Measurements from ENCODE around the gene PDZRN3.

PDZRN3 gene

GRCh38 chr3:73379465-73379864 lies 245.3 kb downstream of the PDZRN3 start:
- no peak for DNase-seq

GRCh38 chr3:73378207-73378606 lies 246.5 kb downstream of the PDZRN3 start:
- DNase-seq, result no peak

DNA sequence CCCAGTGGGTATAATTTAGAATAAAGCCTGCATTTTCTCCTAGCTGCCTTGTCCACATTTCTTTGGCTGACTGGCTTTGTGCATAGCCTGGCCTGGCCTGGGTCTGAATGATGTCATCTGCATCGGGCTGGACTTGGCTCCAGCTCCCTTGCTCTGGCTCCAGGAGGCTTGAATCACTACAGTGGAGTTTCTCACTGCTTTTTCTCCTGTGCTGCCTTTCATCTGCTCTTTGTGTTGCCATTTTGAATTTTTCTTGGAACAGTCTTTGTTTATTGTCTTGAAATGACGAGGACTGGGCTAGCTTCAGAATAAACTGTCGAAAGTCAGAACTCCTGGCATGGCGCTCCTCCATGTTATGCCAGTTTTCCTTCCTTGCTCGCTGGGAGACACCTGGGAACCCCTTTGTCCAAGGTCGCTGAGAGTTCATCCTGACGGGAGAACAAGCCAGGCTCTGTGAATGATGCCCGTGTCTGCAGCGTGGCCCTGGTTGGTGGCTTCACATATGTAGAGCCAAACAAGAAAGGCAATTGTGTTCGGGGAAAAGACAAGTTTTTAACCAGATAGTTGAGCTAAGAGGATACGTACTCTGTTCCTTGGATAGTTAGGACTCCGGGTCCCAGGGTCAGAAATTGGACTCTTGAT lies 258.9 kb downstream of the PDZRN3 start:
- no peak for DNase-seq

- no peak for DNase-seq
These were observed 260.2 kb downstream of the PDZRN3 start for GRCh38 chr3:73364517-73364916.

DNA sequence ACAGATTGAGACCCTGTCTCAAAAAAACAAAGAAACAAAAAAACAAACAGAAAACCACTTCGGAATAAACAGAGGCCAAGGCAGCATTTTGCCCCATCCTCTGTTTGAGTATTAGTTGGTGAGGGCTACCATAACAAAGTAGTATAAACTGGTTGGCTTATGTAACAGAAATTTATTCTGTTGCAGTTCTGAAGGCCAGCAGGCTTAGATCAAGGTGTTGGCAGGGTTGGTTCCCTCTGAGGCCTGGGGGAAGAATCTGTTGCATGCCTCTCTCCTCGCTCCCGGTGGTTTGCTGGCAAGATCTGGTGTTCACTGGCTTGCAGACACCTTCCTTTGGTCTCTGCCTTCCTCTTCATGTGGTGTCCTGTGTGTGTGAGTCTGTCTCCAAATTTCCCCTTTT lies 261.6 kb downstream of the PDZRN3 start:
- DNase-seq, result no peak

DNA sequence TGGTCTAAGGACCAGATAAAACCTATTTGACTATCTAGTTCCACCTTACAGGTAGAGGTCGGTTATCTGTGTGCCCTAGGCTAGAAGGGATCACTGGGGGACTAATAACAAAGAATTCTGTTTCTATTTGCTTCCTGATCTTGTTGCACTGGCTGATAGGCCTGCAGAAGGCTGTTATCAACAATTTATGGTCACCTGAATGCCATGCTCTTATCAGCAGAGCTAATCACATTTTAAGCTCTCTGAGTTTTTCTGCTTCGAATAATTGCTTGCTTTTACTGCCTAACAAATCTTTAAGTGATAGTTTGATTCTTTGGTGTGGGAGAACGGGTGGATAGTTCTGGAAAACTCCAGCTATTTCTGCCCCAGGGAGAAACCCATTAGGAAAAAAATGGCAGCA lies 263.1 kb downstream of the PDZRN3 start:
- no peak for DNase-seq

DNA sequence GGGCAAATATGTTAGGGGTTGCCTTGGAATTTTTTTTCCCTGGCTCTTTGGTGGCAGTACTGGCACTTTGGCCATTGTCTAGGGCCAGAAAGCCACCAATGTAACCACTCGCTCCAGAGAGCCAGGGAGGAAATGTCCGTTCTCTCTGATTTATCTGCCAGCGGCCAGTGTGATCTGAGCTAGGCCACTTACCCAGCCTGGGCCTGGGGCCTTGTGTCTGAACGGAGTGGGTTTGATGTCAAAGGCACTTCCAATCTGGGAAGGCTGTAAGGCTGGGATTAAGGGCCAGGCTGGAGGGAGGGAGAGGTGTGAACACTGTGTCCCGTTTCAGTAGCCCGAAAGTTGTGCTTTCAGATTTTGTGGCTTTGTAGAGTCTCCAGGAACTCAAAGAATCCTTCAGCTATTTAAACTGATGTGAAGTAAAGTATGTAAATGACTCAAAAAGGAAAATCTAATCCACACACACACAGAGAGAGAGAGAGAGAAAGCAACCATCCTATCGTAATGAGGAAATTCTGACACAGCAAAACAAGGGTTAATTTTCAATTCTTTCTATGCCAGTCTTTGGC lies 271.0 kb downstream of the PDZRN3 start:
- no peak for DNase-seq

GRCh38 chr3:73352841-73353645 lies 271.7 kb downstream of the PDZRN3 start:
- DNase-seq, result no peak

DNA sequence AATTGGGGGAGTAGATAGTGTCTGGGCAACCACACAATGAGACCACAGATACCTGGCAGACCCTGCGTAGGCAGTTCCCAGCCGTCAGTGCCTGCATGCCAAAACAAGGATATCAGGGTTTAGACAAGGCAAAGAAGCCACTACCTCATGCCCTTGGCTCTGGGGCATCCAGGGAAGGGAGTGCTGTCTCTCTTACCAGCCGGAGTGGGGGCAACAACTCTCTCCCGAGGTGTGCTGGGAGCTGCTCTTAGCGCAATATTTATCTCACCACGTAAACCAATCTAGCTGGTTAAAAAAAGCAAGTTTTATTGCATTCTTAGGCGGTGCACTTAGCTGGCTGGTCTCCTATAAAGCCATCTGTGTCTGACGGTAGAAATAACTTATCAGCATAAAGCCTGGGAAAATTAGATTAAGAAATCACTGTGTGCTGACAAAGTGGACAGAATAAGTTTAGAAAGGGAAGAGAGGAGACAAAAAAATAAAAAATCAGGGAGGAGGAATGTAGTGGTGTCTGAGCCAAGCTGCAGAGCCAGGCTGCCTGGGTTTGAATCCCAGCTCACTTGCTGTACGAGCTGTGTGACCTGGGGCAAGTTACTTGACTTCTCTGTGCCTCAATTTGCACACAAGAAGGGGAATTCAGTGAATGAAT lies 273.2 kb downstream of the PDZRN3 start:
- DNase-seq, result no peak

GRCh38 chr3:73350996-73351395 lies 273.7 kb downstream of the PDZRN3 start:
- DNase-seq, result no peak

DNA sequence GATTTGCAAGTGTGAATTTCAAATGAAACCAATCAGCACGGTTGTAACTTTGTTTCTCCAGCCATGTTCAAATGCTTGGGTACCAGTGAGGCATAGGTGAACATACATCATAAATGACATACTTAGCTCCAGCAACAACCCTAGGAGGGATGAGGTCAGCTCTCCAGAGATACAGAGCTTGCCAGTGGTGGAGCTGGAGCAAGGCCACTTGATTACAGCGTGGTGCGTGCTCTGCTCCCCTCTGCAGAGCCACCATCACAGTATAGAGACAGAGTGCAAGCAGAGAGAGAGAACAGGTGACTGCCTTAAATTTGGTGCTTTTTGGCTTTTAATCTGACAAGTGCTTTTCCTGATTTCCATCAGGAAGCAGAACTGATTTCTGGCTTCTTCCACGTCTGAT lies 275.1 kb downstream of the PDZRN3 start:
- no peak for DNase-seq

- no peak for DNase-seq
These were observed 282.7 kb downstream of the PDZRN3 start for GRCh38 chr3:73342077-73342476.

- DNase-seq, result no peak
These were observed 283.3 kb downstream of the PDZRN3 start for GRCh38 chr3:73341272-73341935.

- DNase-seq, result no peak
These were observed 292.2 kb downstream of the PDZRN3 start for GRCh38 chr3:73332558-73332957.
